MM.1S (cell line): ENCODE measurements around the gene ZNF267.

Experiments used
- CTCF ChIP-seq: fragments of 300-600 bp; sonication (generic); IDR thresholded peaks from 2 replicates; pipeline ENCODE4 v1.5.1; 2016; ENCODE audit warnings: antibody characterized with exemption, low read length, mixed read lengths
- EZH2 ChIP-seq: fragments of 300-600 bp; sonication (generic); optimal IDR thresholded peaks from 2 replicates; pipeline ENCODE3; 2017; ENCODE audit warnings: low read depth, mild to moderate bottlenecking, antibody characterized with exemption, low read length, mixed read lengths

GRCh38 chr16:31893824-31894223, 20.2 kb downstream of the ZNF267 start:
- TF ChIP-seq CTCF (no peak), EZH2 (no peak)
